ENCODE results near the gene APOC3. TPM values are rescaled to one million over a fixed set of nuclear protein-coding genes. Genes with fewer than 3 reads are reported as not detected.

The APOC3 gene
- total and polyA plus RNA-seq, 2 donors (not counting 1 experiment from before 2014, with no cell fraction given) = not detected

DNA sequence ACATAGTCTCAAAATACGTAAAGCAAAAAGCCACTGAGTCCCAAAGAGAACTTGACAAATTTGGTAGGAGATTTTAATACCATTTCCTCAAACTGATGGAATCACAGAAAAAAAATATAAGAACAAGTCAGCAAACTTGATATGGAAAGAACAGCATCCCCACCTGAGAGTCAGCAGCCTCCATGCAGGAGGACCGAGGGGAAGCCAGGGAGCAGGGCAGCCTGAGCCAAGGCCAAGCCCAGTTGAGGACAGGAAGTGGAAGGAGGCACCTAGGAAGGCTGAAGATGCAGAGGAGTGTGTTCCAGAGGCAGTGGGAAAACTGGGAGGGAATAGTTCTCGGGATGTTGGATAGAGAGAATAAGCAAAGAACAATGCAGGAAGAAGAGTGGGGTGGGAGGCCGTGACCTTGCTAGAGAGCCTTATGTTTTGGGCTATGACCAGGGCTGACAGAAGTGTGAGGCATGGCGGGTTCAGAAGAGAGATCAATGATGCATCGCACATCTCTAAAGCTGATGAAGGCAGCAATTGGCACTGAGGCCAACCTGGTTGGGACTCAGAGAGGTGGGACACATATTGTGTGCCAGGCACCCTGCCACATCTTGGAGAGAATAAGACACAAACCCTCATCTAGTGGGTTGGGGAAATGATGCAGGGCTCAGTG, 22.0 kb upstream of the APOC3 start:
- Histone ChIP-seq H2AFZ (ENCODE audit: low read length) (no peak overlapping the region), H3K9me3 (ENCODE audit: control insufficient read depth, insufficient read depth, low read depth, low read length) (no peaks in the 10 kb centered on the region), H3K4me3 (replicated peaks in 1 of 4; ENCODE audit: control extremely low read depth in 1 of 4, insufficient read depth in 1 of 4, low read depth in 3 of 4, low read length in 4 of 4) (no peak overlapping the region), H3K79me2 (ENCODE audit: control insufficient read depth, insufficient read depth, low read length) (no peaks in the 10 kb centered on the region), H3K36me3 (ENCODE audit: control insufficient read depth, insufficient read depth, low read length) (no peaks in the 10 kb centered on the region), H3K9ac (ENCODE audit: insufficient read depth, low read length) (no peak overlapping the region), H3K27me3 (ENCODE audit: control insufficient read depth, insufficient read depth, low read length) (no peaks in the 10 kb centered on the region), H4K20me1 (ENCODE audit: control insufficient read depth, extremely low read depth, insufficient read depth, low read length) (no peaks in the 10 kb centered on the region), H3K4me2 (ENCODE audit: extremely low read depth, insufficient read depth, low read length) (no peak overlapping the region), H3K27ac (ENCODE audit: insufficient read depth, low read length) (no peak overlapping the region), H3K4me1 (ENCODE audit: control insufficient read depth, extremely low read depth, insufficient read depth, low read length) (no peaks in the 10 kb centered on the region)
- DNase-seq (ENCODE audit: low read depth in 2 of 2) = no peak
- TF ChIP-seq EZH2 (IDR thresholded peaks at IDR 0.05; ENCODE audit: low read length, missing control alignments) = no peak
- TF ChIP-seq, protein P1, sequence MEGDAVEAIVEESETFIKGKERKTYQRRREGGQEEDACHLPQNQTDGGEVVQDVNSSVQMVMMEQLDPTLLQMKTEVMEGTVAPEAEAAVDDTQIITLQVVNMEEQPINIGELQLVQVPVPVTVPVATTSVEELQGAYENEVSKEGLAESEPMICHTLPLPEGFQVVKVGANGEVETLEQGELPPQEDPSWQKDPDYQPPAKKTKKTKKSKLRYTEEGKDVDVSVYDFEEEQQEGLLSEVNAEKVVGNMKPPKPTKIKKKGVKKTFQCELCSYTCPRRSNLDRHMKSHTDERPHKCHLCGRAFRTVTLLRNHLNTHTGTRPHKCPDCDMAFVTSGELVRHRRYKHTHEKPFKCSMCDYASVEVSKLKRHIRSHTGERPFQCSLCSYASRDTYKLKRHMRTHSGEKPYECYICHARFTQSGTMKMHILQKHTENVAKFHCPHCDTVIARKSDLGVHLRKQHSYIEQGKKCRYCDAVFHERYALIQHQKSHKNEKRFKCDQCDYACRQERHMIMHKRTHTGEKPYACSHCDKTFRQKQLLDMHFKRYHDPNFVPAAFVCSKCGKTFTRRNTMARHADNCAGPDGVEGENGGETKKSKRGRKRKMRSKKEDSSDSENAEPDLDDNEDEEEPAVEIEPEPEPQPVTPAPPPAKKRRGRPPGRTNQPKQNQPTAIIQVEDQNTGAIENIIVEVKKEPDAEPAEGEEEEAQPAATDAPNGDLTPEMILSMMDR (conservative IDR thresholded peaks at IDR 0.05 in 1 of 2, IDR thresholded peaks at IDR 0.05 in 1 of 2; ENCODE audit: low read depth in 1 of 2, low read length in 2 of 2) = no peak

DNA sequence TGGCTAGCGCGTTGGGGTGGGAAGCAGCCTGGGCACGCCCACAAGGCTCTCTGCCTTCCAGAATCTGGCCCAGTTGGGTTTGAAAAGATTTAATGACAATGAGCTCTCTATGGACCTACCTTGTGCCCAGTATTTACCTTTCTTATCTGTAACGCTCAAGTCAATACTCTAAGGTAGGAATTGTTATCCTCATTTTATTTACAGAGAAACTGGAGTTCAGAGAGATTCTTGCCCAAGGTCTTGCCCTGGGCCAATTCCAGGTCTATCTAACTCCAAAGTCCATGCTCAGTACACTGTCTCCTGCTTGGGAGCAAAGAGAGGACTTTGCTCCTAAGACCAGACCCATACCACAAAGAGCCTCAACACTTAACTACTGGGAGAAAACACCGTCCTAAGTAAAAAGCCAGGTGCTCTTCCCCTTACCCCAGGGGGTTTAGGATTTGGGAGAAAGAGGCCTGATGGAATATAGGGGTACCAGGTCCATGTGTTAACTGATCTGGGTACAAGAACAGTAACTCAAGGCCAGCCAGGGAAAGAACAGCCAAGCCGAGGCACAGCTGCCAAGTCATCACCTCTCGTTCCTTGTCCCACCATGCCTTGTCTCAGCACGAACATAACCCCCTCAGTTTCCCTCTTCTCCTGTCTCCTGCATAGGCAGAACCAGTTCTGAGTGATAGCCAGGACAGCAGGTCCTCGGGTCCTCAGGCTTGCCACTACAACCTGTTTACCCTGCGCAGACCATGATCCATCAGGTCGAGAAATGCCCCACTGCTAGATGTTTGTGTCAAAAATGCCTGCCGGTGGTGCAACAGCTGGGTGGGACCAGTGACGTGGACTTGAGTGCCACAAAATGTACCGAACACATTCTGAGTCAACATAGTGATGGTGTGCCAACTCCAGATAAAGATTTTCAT, 21.2 kb upstream of the APOC3 start:
- Histone ChIP-seq H2AFZ (ENCODE audit: low read length) (no peak overlapping the region), H3K79me2 (ENCODE audit: control insufficient read depth, insufficient read depth, low read length) (no peaks in the 10 kb centered on the region), H3K9me3 (ENCODE audit: control insufficient read depth, insufficient read depth, low read depth, low read length) (no peaks in the 10 kb centered on the region), H3K36me3 (ENCODE audit: control insufficient read depth, insufficient read depth, low read length) (no peaks in the 10 kb centered on the region), H3K4me1 (ENCODE audit: control insufficient read depth, extremely low read depth, insufficient read depth, low read length) (no peaks in the 10 kb centered on the region), H3K4me2 (ENCODE audit: extremely low read depth, insufficient read depth, low read length) (no peak overlapping the region), H3K27ac (ENCODE audit: insufficient read depth, low read length) (no peak overlapping the region), H3K9ac (ENCODE audit: insufficient read depth, low read length) (no peak overlapping the region), H3K4me3 (replicated peaks in 1 of 4; ENCODE audit: control extremely low read depth in 1 of 4, insufficient read depth in 1 of 4, low read depth in 3 of 4, low read length in 4 of 4) (no peak overlapping the region), H3K27me3 (ENCODE audit: control insufficient read depth, insufficient read depth, low read length) (peaks cover 4% of the 10 kb centered on the region), H4K20me1 (ENCODE audit: control insufficient read depth, extremely low read depth, insufficient read depth, low read length) (no peaks in the 10 kb centered on the region)
- DNase-seq (ENCODE audit: low read depth in 2 of 2) = peak in 1 of 2 donors; percentile 77
- TF ChIP-seq, protein P1 (conservative IDR thresholded peaks at IDR 0.05 in 1 of 2, IDR thresholded peaks at IDR 0.05 in 1 of 2; ENCODE audit: low read depth in 1 of 2, low read length in 2 of 2) = no peak
- TF ChIP-seq EZH2 (IDR thresholded peaks at IDR 0.05; ENCODE audit: low read length, missing control alignments) = no peak

DNA sequence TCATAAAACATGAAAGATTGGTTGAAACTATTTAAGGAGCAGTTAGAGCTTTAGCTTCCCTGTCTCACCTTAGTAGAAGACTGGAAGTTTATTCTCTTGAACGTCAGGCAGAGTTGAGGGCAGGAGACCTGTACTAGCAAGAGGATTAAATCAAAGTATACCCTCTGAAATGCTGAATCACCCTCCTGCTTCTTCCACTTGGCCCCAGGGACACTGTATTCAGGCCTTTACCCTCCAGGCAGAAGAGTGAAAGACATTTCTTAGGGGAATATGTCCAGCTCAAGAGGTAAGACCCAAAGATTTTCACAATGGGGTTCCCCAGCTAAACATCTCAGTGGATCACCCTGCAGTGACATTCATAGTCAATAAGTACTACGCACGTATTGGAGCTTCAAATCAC, 18.5 kb upstream of the APOC3 start:
- Histone ChIP-seq H3K79me2 (ENCODE audit: control insufficient read depth, insufficient read depth, low read length) (no peaks in the 10 kb centered on the region), H3K36me3 (ENCODE audit: control insufficient read depth, insufficient read depth, low read length) (no peaks in the 10 kb centered on the region), H3K4me1 (ENCODE audit: control insufficient read depth, extremely low read depth, insufficient read depth, low read length) (no peaks in the 10 kb centered on the region), H3K4me2 (ENCODE audit: extremely low read depth, insufficient read depth, low read length) (no peak overlapping the region), H2AFZ (ENCODE audit: low read length) (no peak overlapping the region), H4K20me1 (ENCODE audit: control insufficient read depth, extremely low read depth, insufficient read depth, low read length) (no peaks in the 10 kb centered on the region), H3K27me3 (ENCODE audit: control insufficient read depth, insufficient read depth, low read length) (peaks cover 4% of the 10 kb centered on the region), H3K9ac (ENCODE audit: insufficient read depth, low read length) (no peak overlapping the region), H3K4me3 (replicated peaks in 1 of 4; ENCODE audit: control extremely low read depth in 1 of 4, insufficient read depth in 1 of 4, low read depth in 3 of 4, low read length in 4 of 4) (no peak overlapping the region), H3K9me3 (ENCODE audit: control insufficient read depth, insufficient read depth, low read depth, low read length) (no peaks in the 10 kb centered on the region), H3K27ac (ENCODE audit: insufficient read depth, low read length) (no peak overlapping the region)
- no peak for DNase-seq (ENCODE audit: low read depth in 2 of 2)
- TF ChIP-seq, protein P1 (conservative IDR thresholded peaks at IDR 0.05 in 1 of 2, IDR thresholded peaks at IDR 0.05 in 1 of 2; ENCODE audit: low read depth in 1 of 2, low read length in 2 of 2) = no peak
- TF ChIP-seq EZH2 (IDR thresholded peaks at IDR 0.05; ENCODE audit: low read length, missing control alignments) = no peak

Data from fibroblast of lung (primary cell).